Measurements from ENCODE around the gene TGFBR3.

Gene TGFBR3

GRCh38 chr1:91781901-91782622 lies 103.9 kb downstream of the TGFBR3 start:
- Histone ChIP-seq H3K4me3 (ENCODE audit: control insufficient read depth in 1 of 7, extremely low read depth in 1 of 7, insufficient read depth in 4 of 7, low read depth in 2 of 7, low read length in 6 of 7) (no peak overlapping the region), H3K36me3 (ENCODE audit: control insufficient read depth in 4 of 4, insufficient read depth in 4 of 4, low read length in 3 of 4) (no peaks in the 10 kb centered on the region), H3K27ac (ENCODE audit: insufficient read depth in 1 of 2, low read depth in 1 of 2, low read length in 2 of 2, poor library complexity in 1 of 2, severe bottlenecking in 2 of 2) (no peak overlapping the region), H3K4me1 (ENCODE audit: control extremely low read depth in 1 of 4, control insufficient read depth in 4 of 4, insufficient read depth in 4 of 4, low read length in 3 of 4) (peaks cover 0 to 4% (median 0%) of the 10 kb centered on the region in 4 experiments), H3K9me3 (ENCODE audit: control extremely low read depth in 1 of 5, control insufficient read depth in 4 of 5, insufficient read depth in 2 of 5, low read depth in 1 of 5, low read length in 4 of 5) (no peaks in the 10 kb centered on the region), H3K27me3 (replicated peaks in 2 of 5; ENCODE audit: control insufficient read depth in 4 of 5, insufficient read depth in 5 of 5, low read length in 4 of 5) (peaks cover 0 to 1% (median 0%) of the 10 kb centered on the region in 5 experiments)
- CTCF ChIA-PET: interaction anchor here (1.2 to 1.8 kb wide), 2 partner anchors 11 to 34 kb away, joined by 3 to 4 read pairs; no protein-coding TSS in a partner anchor
- POLR2A ChIA-PET: no interaction called here
- 100% methylated on average over 7 of the region's 10 CpGs for WGBS (ENCODE audit: insufficient coverage)
- no peak for DNase-seq

- CTCF ChIA-PET: interaction anchor here (1.0 to 1.8 kb wide), 3 partner anchors 11 to 33 kb away, joined by 3 to 4 read pairs (median 4); no protein-coding TSS in a partner anchor
- no peaks in the 10 kb centered on the region for H3K9me3 ChIP-seq (ENCODE audit: control extremely low read depth in 1 of 5, control insufficient read depth in 4 of 5, insufficient read depth in 2 of 5, low read depth in 1 of 5, low read length in 4 of 5)
- no peak overlapping the region for H3K4me3 ChIP-seq (ENCODE audit: control insufficient read depth in 1 of 7, extremely low read depth in 1 of 7, insufficient read depth in 4 of 7, low read depth in 2 of 7, low read length in 6 of 7)
- WGBS (ENCODE audit: insufficient coverage): 100% methylated on average over 1 of the region's 4 CpGs
- H3K36me3 ChIP-seq (ENCODE audit: control insufficient read depth in 4 of 4, insufficient read depth in 4 of 4, low read length in 3 of 4): no peaks in the 10 kb centered on the region
- peaks cover 0 to 4% (median 0%) of the 10 kb centered on the region in 4 experiments for H3K4me1 ChIP-seq (ENCODE audit: control extremely low read depth in 1 of 4, control insufficient read depth in 4 of 4, insufficient read depth in 4 of 4, low read length in 3 of 4)
- DNase-seq: peak in 2 of 3 donors; percentile 25 to 35
- POLR2A ChIA-PET: no interaction called here
- H3K27me3 ChIP-seq (replicated peaks in 2 of 5; ENCODE audit: control insufficient read depth in 4 of 5, insufficient read depth in 5 of 5, low read length in 4 of 5): peaks cover 0 to 1% (median 0%) of the 10 kb centered on the region in 5 experiments
- no peak overlapping the region for H3K27ac ChIP-seq (ENCODE audit: insufficient read depth in 1 of 2, low read depth in 1 of 2, low read length in 2 of 2, poor library complexity in 1 of 2, severe bottlenecking in 2 of 2)
Measured at GRCh38 chr1:91781371-91781825, 104.6 kb downstream of the TGFBR3 start.

DNA sequence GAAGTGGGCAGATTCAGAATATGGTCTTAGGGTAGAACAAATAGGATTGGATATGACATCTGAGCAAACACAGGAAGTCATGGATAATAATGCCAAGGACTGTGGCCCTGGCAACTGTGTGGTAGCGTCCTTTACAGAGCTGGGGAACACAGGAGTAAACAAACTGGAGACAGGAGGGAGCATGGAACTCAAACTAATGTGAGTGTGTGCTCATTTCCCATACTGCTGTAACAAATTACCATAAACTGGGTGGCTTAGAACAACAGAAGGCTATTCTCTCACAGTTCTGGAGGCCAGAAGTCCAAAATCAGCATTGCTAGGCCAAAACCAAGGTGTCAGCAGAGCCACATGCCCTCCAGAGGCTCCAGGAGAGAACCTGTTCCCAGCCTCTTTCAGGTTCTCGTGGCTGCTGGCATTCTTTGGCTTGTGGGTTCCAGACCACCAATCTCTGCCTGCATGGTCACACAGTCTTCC lies 106.4 kb downstream of the TGFBR3 start:
- Histone ChIP-seq H3K27me3 (replicated peaks in 2 of 5; ENCODE audit: control insufficient read depth in 4 of 5, insufficient read depth in 5 of 5, low read length in 4 of 5) (peaks cover 0 to 1% (median 0%) of the 10 kb centered on the region in 5 experiments), H3K27ac (ENCODE audit: insufficient read depth in 1 of 2, low read depth in 1 of 2, low read length in 2 of 2, poor library complexity in 1 of 2, severe bottlenecking in 2 of 2) (no peak overlapping the region), H3K9me3 (ENCODE audit: control extremely low read depth in 1 of 5, control insufficient read depth in 4 of 5, insufficient read depth in 2 of 5, low read depth in 1 of 5, low read length in 4 of 5) (no peaks in the 10 kb centered on the region), H3K36me3 (ENCODE audit: control insufficient read depth in 4 of 4, insufficient read depth in 4 of 4, low read length in 3 of 4) (no peaks in the 10 kb centered on the region), H3K4me3 (ENCODE audit: control insufficient read depth in 1 of 7, extremely low read depth in 1 of 7, insufficient read depth in 4 of 7, low read depth in 2 of 7, low read length in 6 of 7) (no peak overlapping the region), H3K4me1 (ENCODE audit: control extremely low read depth in 1 of 4, control insufficient read depth in 4 of 4, insufficient read depth in 4 of 4, low read length in 3 of 4) (peaks cover 0 to 4% (median 0%) of the 10 kb centered on the region in 4 experiments)
- ChIA-PET CTCF (no interaction called here), POLR2A (no interaction called here)
- WGBS (ENCODE audit: insufficient coverage): 100% methylated on average over 2 of the region's 2 CpGs
- no peak for DNase-seq

GRCh38 chr1:91778964-91779363 lies 107.0 kb downstream of the TGFBR3 start:
- ChIA-PET CTCF (no interaction called here), POLR2A (no interaction called here)
- H3K4me3 ChIP-seq (ENCODE audit: control insufficient read depth in 1 of 7, extremely low read depth in 1 of 7, insufficient read depth in 4 of 7, low read depth in 2 of 7, low read length in 6 of 7): no peak overlapping the region
- no peak overlapping the region for H3K27ac ChIP-seq (ENCODE audit: insufficient read depth in 1 of 2, low read depth in 1 of 2, low read length in 2 of 2, poor library complexity in 1 of 2, severe bottlenecking in 2 of 2)
- H3K27me3 ChIP-seq (replicated peaks in 2 of 5; ENCODE audit: control insufficient read depth in 4 of 5, insufficient read depth in 5 of 5, low read length in 4 of 5): no peaks in the 10 kb centered on the region
- H3K36me3 ChIP-seq (ENCODE audit: control insufficient read depth in 4 of 4, insufficient read depth in 4 of 4, low read length in 3 of 4): no peaks in the 10 kb centered on the region
- 98% methylated on average over 5 of the region's 5 CpGs for WGBS (ENCODE audit: insufficient coverage)
- no peaks in the 10 kb centered on the region for H3K9me3 ChIP-seq (ENCODE audit: control extremely low read depth in 1 of 5, control insufficient read depth in 4 of 5, insufficient read depth in 2 of 5, low read depth in 1 of 5, low read length in 4 of 5)
- H3K4me1 ChIP-seq (ENCODE audit: control extremely low read depth in 1 of 4, control insufficient read depth in 4 of 4, insufficient read depth in 4 of 4, low read length in 3 of 4): peaks cover 0 to 4% (median 0%) of the 10 kb centered on the region in 4 experiments
- DNase-seq: no peak

GRCh38 chr1:91777630-91778300 lies 108.2 kb downstream of the TGFBR3 start:
- ChIA-PET CTCF (interaction anchor here (1.3 kb wide), 1 partner anchor 14 kb away, joined by 3 read pairs; no protein-coding TSS in a partner anchor), POLR2A (no interaction called here)
- no peak for DNase-seq
- Histone ChIP-seq H3K9me3 (ENCODE audit: control extremely low read depth in 1 of 5, control insufficient read depth in 4 of 5, insufficient read depth in 2 of 5, low read depth in 1 of 5, low read length in 4 of 5) (no peaks in the 10 kb centered on the region), H3K27ac (ENCODE audit: insufficient read depth in 1 of 2, low read depth in 1 of 2, low read length in 2 of 2, poor library complexity in 1 of 2, severe bottlenecking in 2 of 2) (no peak overlapping the region), H3K4me1 (ENCODE audit: control extremely low read depth in 1 of 4, control insufficient read depth in 4 of 4, insufficient read depth in 4 of 4, low read length in 3 of 4) (peaks cover 0 to 4% (median 0%) of the 10 kb centered on the region in 4 experiments), H3K27me3 (replicated peaks in 2 of 5; ENCODE audit: control insufficient read depth in 4 of 5, insufficient read depth in 5 of 5, low read length in 4 of 5) (no peaks in the 10 kb centered on the region), H3K36me3 (ENCODE audit: control insufficient read depth in 4 of 4, insufficient read depth in 4 of 4, low read length in 3 of 4) (no peaks in the 10 kb centered on the region), H3K4me3 (ENCODE audit: control insufficient read depth in 1 of 7, extremely low read depth in 1 of 7, insufficient read depth in 4 of 7, low read depth in 2 of 7, low read length in 6 of 7) (no peak overlapping the region)
- 93% methylated on average over 10 of the region's 10 CpGs for WGBS (ENCODE audit: insufficient coverage)

DNA sequence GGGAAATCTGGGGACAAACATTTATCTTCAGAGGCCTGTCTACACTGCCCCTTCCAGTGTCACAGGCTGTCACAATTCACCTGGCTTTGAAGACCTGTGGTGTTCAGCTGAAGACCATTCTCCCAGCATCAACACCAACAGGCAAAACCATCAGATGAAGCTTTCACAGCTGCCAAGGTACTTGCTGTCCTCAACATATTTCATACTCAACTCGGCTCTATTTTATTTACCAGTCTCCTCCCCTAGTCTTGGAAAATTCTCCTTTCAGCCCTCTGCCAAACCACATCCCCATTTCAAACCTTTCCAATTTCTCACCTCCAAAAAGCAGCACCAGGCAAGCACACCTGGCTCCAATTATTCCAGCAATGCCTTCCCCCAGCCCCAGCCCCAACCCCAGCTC lies 108.8 kb downstream of the TGFBR3 start:
- Histone ChIP-seq H3K4me1 (ENCODE audit: control extremely low read depth in 1 of 4, control insufficient read depth in 4 of 4, insufficient read depth in 4 of 4, low read length in 3 of 4) (peaks cover 0 to 2% (median 0%) of the 10 kb centered on the region in 4 experiments), H3K9me3 (ENCODE audit: control extremely low read depth in 1 of 5, control insufficient read depth in 4 of 5, insufficient read depth in 2 of 5, low read depth in 1 of 5, low read length in 4 of 5) (no peaks in the 10 kb centered on the region), H3K27me3 (replicated peaks in 2 of 5; ENCODE audit: control insufficient read depth in 4 of 5, insufficient read depth in 5 of 5, low read length in 4 of 5) (no peaks in the 10 kb centered on the region), H3K4me3 (ENCODE audit: control insufficient read depth in 1 of 7, extremely low read depth in 1 of 7, insufficient read depth in 4 of 7, low read depth in 2 of 7, low read length in 6 of 7) (no peak overlapping the region), H3K36me3 (ENCODE audit: control insufficient read depth in 4 of 4, insufficient read depth in 4 of 4, low read length in 3 of 4) (no peaks in the 10 kb centered on the region), H3K27ac (ENCODE audit: insufficient read depth in 1 of 2, low read depth in 1 of 2, low read length in 2 of 2, poor library complexity in 1 of 2, severe bottlenecking in 2 of 2) (no peak overlapping the region)
- POLR2A ChIA-PET: interaction anchor here (0.7 kb wide), 1 partner anchor 869 kb away, joined by 4 read pairs; no protein-coding TSS in a partner anchor
- CTCF ChIA-PET: interaction anchor here (1.3 kb wide), 1 partner anchor 14 kb away, joined by 3 read pairs; no protein-coding TSS in a partner anchor
- DNase-seq: no peak
- whole genome bisulfite sequencing (ENCODE audit: insufficient coverage): 85% methylated on average over 1 of the region's 1 CpG

Measured in common myeloid progenitor, CD34-positive (primary cell).